ENCODE results near the gene AP3S2. TPM values are rescaled to one million over a fixed set of nuclear protein-coding genes. Genes with fewer than 3 reads are reported as not detected.

AP3S2 gene
- total and polyA plus RNA-seq, 2 experiments from 2014 or later, result 9.4 to 93.3 TPM

DNA sequence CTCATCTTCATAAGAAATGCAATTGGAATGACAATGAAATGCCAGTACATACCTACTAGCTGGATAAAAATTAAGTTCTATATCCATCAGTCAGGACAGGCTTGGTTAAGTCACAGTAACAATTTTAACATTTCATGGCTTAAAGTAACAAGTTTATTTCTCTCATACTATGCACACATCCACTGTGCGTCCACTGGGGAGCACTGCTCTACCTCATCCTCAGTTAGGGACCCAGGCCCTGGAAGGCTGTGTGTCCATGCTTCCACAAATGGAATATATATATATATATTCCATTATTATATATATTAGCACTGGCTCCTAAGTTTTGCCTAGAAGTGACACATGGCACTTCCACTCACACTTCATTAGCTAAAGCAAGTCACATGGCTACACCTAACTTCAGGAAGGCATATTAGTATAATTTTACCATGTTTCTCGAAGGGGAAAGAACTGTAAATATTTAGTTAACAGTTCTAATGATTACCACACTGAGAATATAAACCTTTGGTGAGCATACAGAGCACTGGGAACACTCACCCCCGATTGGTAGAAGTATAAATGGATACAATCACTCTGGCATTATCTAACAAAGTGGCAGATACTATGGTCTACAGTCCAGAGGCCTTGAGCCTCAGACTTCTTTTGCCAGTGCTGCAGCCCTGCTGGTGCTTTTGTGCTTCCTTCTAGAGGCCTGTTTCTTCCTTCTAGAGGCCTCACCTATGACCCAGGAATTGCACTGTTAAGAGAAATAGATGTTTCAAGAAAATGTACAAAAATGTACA lies 28.6 kb downstream of the AP3S2 start:
- H2AFZ ChIP-seq, result no peak overlapping the region
- Mint-ChIP-seq H3K9me3 (peaks cover 17% of the 10 kb centered on the region), H3K4me1 (no peaks in the 10 kb centered on the region), H3K36me3 (ENCODE audit: low read depth) (peaks cover 25% of the 10 kb centered on the region), H3K27me3 (ENCODE audit: insufficient read depth, low read depth, poor library complexity) (peaks cover 2% of the 10 kb centered on the region), H3K4me3 (no peak overlapping the region), H3K27ac (no peak overlapping the region)
- no peaks in the 10 kb centered on the region for H3K4me1 ChIP-seq (ENCODE audit: insufficient read depth)
- TF ChIP-seq, protein P1, sequence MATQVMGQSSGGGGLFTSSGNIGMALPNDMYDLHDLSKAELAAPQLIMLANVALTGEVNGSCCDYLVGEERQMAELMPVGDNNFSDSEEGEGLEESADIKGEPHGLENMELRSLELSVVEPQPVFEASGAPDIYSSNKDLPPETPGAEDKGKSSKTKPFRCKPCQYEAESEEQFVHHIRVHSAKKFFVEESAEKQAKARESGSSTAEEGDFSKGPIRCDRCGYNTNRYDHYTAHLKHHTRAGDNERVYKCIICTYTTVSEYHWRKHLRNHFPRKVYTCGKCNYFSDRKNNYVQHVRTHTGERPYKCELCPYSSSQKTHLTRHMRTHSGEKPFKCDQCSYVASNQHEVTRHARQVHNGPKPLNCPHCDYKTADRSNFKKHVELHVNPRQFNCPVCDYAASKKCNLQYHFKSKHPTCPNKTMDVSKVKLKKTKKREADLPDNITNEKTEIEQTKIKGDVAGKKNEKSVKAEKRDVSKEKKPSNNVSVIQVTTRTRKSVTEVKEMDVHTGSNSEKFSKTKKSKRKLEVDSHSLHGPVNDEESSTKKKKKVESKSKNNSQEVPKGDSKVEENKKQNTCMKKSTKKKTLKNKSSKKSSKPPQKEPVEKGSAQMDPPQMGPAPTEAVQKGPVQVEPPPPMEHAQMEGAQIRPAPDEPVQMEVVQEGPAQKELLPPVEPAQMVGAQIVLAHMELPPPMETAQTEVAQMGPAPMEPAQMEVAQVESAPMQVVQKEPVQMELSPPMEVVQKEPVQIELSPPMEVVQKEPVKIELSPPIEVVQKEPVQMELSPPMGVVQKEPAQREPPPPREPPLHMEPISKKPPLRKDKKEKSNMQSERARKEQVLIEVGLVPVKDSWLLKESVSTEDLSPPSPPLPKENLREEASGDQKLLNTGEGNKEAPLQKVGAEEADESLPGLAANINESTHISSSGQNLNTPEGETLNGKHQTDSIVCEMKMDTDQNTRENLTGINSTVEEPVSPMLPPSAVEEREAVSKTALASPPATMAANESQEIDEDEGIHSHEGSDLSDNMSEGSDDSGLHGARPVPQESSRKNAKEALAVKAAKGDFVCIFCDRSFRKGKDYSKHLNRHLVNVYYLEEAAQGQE (IDR thresholded peaks at IDR 0.05; ENCODE audit: unreplicated experiment), result no peak
- TF ChIP-seq, protein P2, sequence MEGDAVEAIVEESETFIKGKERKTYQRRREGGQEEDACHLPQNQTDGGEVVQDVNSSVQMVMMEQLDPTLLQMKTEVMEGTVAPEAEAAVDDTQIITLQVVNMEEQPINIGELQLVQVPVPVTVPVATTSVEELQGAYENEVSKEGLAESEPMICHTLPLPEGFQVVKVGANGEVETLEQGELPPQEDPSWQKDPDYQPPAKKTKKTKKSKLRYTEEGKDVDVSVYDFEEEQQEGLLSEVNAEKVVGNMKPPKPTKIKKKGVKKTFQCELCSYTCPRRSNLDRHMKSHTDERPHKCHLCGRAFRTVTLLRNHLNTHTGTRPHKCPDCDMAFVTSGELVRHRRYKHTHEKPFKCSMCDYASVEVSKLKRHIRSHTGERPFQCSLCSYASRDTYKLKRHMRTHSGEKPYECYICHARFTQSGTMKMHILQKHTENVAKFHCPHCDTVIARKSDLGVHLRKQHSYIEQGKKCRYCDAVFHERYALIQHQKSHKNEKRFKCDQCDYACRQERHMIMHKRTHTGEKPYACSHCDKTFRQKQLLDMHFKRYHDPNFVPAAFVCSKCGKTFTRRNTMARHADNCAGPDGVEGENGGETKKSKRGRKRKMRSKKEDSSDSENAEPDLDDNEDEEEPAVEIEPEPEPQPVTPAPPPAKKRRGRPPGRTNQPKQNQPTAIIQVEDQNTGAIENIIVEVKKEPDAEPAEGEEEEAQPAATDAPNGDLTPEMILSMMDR (conservative IDR thresholded peaks at IDR 0.05; ENCODE audit: low read depth in 2 of 2), result 0 out of 4 replicates have a peak, but pooled peaks of 1 of the 2 experiments have one; percentile 8
- no peak overlapping the region for H3K4me2 ChIP-seq
- DNase-seq (ENCODE audit: low spot score), result no peak
- no peaks in the 10 kb centered on the region for H3F3A ChIP-seq (replicated peaks; ENCODE audit: low read depth)
- H3K27me3 ChIP-seq (ENCODE audit: insufficient read depth), result no peaks in the 10 kb centered on the region
- ATAC-seq, result no peak
- peaks cover 8% of the 10 kb centered on the region; the same call in 1 of the 2 replicates for H4K20me1 ChIP-seq (replicated peaks; ENCODE audit: insufficient read depth)
- no peaks in the 10 kb centered on the region for H3K79me2 ChIP-seq (replicated peaks; ENCODE audit: insufficient read depth)
- H3K36me3 ChIP-seq (ENCODE audit: insufficient read depth), result no peaks in the 10 kb centered on the region
- H3K4me3 ChIP-seq, result no peak overlapping the region
- no peaks in the 10 kb centered on the region for H3K9me2 ChIP-seq (ENCODE audit: insufficient read depth)
- no peak overlapping the region for H3K27ac ChIP-seq (ENCODE audit: low read depth)

DNA sequence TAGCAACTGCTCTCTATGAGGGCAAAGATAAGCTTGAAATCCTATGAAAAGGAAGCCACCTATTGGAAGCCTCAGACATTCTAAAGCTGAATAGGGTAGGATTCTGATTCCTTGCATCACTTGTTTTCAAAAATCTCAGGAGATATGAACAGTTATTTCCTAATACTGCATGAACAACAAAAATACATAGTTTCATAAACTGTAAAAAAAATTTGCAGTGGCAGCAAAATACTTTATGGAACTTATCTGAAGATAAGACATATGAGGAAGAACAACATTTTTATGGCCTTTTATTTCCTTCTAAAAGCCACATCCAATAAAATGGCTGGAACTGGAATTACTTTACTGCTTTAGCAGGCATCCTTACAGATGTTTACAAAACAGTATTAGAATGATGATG lies 29.9 kb downstream of the AP3S2 start:
- Mint-ChIP-seq H3K4me3 (no peak overlapping the region), H3K27ac (no peak overlapping the region), H3K36me3 (ENCODE audit: low read depth) (peaks cover 16% of the 10 kb centered on the region), H3K4me1 (no peaks in the 10 kb centered on the region), H3K27me3 (ENCODE audit: insufficient read depth, low read depth, poor library complexity) (peaks cover 2% of the 10 kb centered on the region), H3K9me3 (peaks cover 9% of the 10 kb centered on the region; the same call in 2 of the 3 replicates)
- Histone ChIP-seq H3K9me2 (ENCODE audit: insufficient read depth) (no peaks in the 10 kb centered on the region), H4K20me1 (replicated peaks; ENCODE audit: insufficient read depth) (peaks cover 11% of the 10 kb centered on the region; the same call in 1 of the 2 replicates), H3K79me2 (replicated peaks; ENCODE audit: insufficient read depth) (no peaks in the 10 kb centered on the region), H3K4me3 (no peak overlapping the region), H3K4me2 (no peak overlapping the region), H3K27me3 (ENCODE audit: insufficient read depth) (no peaks in the 10 kb centered on the region), H3K27ac (ENCODE audit: low read depth) (no peak overlapping the region), H3K4me1 (ENCODE audit: insufficient read depth) (no peaks in the 10 kb centered on the region), H3K36me3 (ENCODE audit: insufficient read depth) (no peaks in the 10 kb centered on the region), H2AFZ (no peak overlapping the region), H3F3A (replicated peaks; ENCODE audit: low read depth) (no peaks in the 10 kb centered on the region)
- no peak for TF ChIP-seq EZH2 (IDR thresholded peaks at IDR 0.05; ENCODE audit: low read depth, unreplicated experiment)
- TF ChIP-seq, protein P3, sequence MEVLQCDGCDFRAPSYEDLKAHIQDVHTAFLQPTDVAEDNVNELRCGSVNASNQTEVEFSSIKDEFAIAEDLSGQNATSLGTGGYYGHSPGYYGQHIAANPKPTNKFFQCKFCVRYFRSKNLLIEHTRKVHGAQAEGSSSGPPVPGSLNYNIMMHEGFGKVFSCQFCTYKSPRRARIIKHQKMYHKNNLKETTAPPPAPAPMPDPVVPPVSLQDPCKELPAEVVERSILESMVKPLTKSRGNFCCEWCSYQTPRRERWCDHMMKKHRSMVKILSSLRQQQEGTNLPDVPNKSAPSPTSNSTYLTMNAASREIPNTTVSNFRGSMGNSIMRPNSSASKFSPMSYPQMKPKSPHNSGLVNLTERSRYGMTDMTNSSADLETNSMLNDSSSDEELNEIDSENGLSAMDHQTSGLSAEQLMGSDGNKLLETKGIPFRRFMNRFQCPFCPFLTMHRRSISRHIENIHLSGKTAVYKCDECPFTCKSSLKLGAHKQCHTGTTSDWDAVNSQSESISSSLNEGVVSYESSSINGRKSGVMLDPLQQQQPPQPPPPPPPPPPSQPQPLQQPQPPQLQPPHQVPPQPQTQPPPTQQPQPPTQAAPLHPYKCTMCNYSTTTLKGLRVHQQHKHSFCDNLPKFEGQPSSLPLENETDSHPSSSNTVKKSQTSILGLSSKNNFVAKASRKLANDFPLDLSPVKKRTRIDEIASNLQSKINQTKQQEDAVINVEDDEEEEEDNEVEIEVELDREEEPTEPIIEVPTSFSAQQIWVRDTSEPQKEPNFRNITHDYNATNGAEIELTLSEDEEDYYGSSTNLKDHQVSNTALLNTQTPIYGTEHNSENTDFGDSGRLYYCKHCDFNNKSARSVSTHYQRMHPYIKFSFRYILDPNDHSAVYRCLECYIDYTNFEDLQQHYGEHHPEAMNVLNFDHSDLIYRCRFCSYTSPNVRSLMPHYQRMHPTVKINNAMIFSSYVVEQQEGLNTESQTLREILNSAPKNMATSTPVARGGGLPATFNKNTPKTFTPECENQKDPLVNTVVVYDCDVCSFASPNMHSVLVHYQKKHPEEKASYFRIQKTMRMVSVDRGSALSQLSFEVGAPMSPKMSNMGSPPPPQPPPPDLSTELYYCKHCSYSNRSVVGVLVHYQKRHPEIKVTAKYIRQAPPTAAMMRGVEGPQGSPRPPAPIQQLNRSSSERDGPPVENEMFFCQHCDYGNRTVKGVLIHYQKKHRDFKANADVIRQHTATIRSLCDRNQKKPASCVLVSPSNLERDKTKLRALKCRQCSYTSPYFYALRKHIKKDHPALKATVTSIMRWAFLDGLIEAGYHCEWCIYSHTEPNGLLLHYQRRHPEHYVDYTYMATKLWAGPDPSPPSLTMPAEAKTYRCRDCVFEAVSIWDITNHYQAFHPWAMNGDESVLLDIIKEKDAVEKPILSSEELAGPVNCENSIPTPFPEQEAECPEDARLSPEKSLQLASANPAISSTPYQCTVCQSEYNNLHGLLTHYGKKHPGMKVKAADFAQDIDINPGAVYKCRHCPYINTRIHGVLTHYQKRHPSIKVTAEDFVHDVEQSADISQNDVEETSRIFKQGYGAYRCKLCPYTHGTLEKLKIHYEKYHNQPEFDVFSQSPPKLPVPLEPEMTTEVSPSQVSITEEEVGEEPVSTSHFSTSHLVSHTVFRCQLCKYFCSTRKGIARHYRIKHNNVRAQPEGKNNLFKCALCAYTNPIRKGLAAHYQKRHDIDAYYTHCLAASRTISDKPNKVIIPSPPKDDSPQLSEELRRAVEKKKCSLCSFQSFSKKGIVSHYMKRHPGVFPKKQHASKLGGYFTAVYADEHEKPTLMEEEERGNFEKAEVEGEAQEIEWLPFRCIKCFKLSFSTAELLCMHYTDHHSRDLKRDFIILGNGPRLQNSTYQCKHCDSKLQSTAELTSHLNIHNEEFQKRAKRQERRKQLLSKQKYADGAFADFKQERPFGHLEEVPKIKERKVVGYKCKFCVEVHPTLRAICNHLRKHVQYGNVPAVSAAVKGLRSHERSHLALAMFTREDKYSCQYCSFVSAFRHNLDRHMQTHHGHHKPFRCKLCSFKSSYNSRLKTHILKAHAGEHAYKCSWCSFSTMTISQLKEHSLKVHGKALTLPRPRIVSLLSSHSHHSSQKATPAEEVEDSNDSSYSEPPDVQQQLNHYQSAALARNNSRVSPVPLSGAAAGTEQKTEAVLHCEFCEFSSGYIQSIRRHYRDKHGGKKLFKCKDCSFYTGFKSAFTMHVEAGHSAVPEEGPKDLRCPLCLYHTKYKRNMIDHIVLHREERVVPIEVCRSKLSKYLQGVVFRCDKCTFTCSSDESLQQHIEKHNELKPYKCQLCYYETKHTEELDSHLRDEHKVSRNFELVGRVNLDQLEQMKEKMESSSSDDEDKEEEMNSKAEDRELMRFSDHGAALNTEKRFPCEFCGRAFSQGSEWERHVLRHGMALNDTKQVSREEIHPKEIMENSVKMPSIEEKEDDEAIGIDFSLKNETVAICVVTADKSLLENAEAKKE (CRISPR knock-in tag; IDR thresholded peaks at IDR 0.05), result no peak
- no peak for TF ChIP-seq STAT1 (IDR thresholded peaks at IDR 0.05; ENCODE audit: unreplicated experiment)
- no peak for TF ChIP-seq JUNB (IDR thresholded peaks at IDR 0.05; ENCODE audit: unreplicated experiment)
- TF ChIP-seq ZNF114 (CRISPR knock-in tag; IDR thresholded peaks at IDR 0.05), result no peak
- DNase-seq (ENCODE audit: low spot score) (no peak), ATAC-seq (no peak)

Measured in GM23338 (cell line).